ENCODE data around the gene FBXL15. TPM values are rescaled to one million over a fixed set of nuclear protein-coding genes. Genes with fewer than 3 reads are reported as not detected.

FBXL15 gene
- total and polyA plus RNA-seq, 2 of the 4 experiments (the other 2 are of a cell fraction), result 3.0 to 8.4 TPM

- Histone ChIP-seq H2AK5ac (ENCODE audit: low read depth, low read length) (no peak overlapping the region), H2BK15ac (ENCODE audit: low read depth, low read length) (no peak overlapping the region), H2BK120ac (ENCODE audit: low read depth, low read length) (no peak overlapping the region), H2BK20ac (ENCODE audit: low read depth, low read length) (no peak overlapping the region), H3K9me1 (ENCODE audit: insufficient read depth, low read length) (peaks cover 3% of the 10 kb centered on the region), H3K9ac (ENCODE audit: low read depth, low read length) (no peak overlapping the region), H3K4me2 (ENCODE audit: low read depth, low read length) (no peak overlapping the region), H3K4me1 (ENCODE audit: control insufficient read depth, insufficient read depth, low read length) (peaks cover 8% of the 10 kb centered on the region), H4K20me1 (ENCODE audit: insufficient read depth, low read length) (no peaks in the 10 kb centered on the region), H3K4ac (ENCODE audit: low read depth, low read length) (no peak overlapping the region), H4K91ac (ENCODE audit: insufficient read depth, low read depth, low read length) (no peak overlapping the region), H3K14ac (replicated peaks; ENCODE audit: low read depth, low read length) (no peak overlapping the region), H3K9me3 (ENCODE audit: control insufficient read depth, insufficient read depth, low read length) (no peaks in the 10 kb centered on the region), H3K4me3 (ENCODE audit: insufficient read depth, low read depth, low read length) (no peak overlapping the region), H4K8ac (ENCODE audit: low read depth in 2 of 2, low read length in 2 of 2) (no peak overlapping the region), H3K27me3 (ENCODE audit: control insufficient read depth, insufficient read depth, low read length) (peaks cover 16% of the 10 kb centered on the region), H2BK5ac (ENCODE audit: low read depth, low read length, poor library complexity, severe bottlenecking) (no peak overlapping the region), H3K36me3 (ENCODE audit: control insufficient read depth, insufficient read depth, low read length) (no peaks in the 10 kb centered on the region), H3K23ac (ENCODE audit: low read depth, low read length) (no peak overlapping the region), H3K18ac (ENCODE audit: low read depth, low read length) (no peak overlapping the region), H3K27ac (ENCODE audit: insufficient read depth, low read length) (no peak overlapping the region), H2AFZ (replicated peaks; ENCODE audit: low read length, poor library complexity) (no peak overlapping the region), H3K79me1 (ENCODE audit: low read depth in 1 of 2, low read length in 2 of 2) (no peaks in the 10 kb centered on the region), H2AK9ac (replicated peaks; ENCODE audit: low read depth, low read length, poor library complexity) (peak overlapping the region; percentile 65), H3K56ac (ENCODE audit: extremely low read depth, insufficient read depth, low read length) (no peak overlapping the region), H4K5ac (ENCODE audit: low read depth, low read length) (no peak overlapping the region)
- TF ChIP-seq USF2 (IDR thresholded peaks at IDR 0.05; ENCODE audit: low read depth, low read length) (no peak), RFX5 (IDR thresholded peaks at IDR 0.05; ENCODE audit: low read depth, low read length) (no peak), SMC3 (IDR thresholded peaks at IDR 0.05; ENCODE audit: low read depth, low read length) (no peak)
- no TSS peak for BruUV-seq (replicated peaks)
- no peak for ATAC-seq (ENCODE audit: low read depth)
- dilution Hi-C loops (cut with HindIII; ENCODE audit: low sequenced_read_pairs, unreplicated experiment) (no loop called here), in situ Hi-C loops (cut with MboI; ENCODE audit: low sequenced_read_pairs) (no loop called here), intact Hi-C loops (cut with micrococcal nuclease) (no loop called here)
- ChIA-PET CTCF (no interaction called here), POLR2A (ENCODE audit: unreplicated experiment) (no interaction called here)
- no CpG with 5 or more reads among the region's 3 CpGs for WGBS, 2 experiments (ENCODE audit: extremely low coverage in 2 of 2, insufficient read length in 1 of 2)
- no peak for DNase-seq
Observed at GRCh38 chr10:102465466-102465865, 44.8 kb downstream of the FBXL15 start.
